Activated T-cell treated with anti-CD3 and anti-CD28 coated beads for 48 hours (primary cell): ENCODE data around the gene RPL41.
"Not testable (repeated sequence)": the region's sequence is repeated elsewhere in the genome, so short reads cannot be mapped to it uniquely, and the experiment has no call there.

Source experiments
- DNase-seq: peaks from one replicate; pipeline ENCODE4 v3.0.0-alpha.2; 2020; ENCODE audit warnings: low read depth

The RPL41 gene

GRCh38 chr12:56103066-56103711, 13.2 kb upstream of the RPL41 start:
- no peak for DNase-seq

DNA sequence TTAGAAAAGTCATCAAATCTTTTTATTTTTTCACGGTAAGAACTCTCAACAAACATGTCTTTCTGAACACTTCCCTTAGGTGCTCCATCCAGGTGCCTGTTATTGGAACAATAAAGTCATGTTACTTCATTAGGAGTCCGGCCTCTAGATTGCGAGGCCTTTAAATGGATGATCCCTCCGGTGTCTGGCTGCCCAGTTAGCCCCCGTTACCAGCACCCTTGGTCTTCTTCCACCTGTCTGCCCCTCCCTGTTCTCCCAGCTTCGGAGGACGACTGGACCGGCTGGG, 12.7 kb upstream of the RPL41 start:
- DNase-seq: no peak

DNA sequence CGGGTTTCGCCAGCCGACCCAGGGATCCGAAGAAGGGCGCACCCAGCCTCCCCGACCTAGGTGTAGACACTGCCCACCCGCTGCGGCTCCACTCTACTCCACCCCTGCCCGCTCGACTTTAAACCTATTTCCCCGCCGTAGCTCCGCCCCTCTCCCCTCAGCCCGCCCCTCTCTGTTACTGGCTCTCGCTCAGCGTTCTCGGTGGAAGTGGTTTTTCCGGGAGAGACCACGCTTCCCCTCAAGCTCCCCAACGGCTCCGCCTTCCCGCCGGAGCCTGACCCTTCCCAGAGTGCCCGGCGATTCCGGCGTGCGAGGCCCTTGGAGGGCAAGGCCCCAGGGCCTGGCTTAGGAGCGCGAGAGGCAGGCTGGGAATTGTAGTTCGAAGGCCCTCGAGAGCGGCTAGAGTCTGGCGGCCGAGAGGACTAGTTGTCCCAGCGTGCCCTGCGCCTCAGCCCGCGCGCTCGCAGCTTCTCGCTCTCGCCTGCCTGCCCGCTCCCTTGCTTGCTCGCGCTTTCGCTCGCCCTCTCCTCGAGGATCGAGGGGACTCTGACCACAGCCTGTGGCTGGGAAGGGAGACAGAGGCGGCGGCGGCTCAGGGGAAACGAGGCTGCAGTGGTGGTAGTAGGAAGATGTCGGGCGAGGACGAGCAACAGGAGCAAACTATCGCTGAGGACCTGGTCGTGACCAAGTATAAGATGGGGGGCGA, 12.2 kb upstream of the RPL41 start, which contains the start of gene PA2G4:
Gene PA2G4, plus strand, starts transcription at position 451 of the 706 bp plus-strand sequence. Its CDS starts 179 bp downstream, at position 630.
- DNase-seq: peak; percentile 98

GRCh38 chr12:56104815-56105608, 11.4 kb upstream of the RPL41 start:
- DNase-seq: peak; percentile 18

- no peak for DNase-seq
Measured at GRCh38 chr12:56105609-56105902, 10.9 kb upstream of the RPL41 start.

- no peak for DNase-seq
Measured at GRCh38 chr12:56107242-56107641, 9.2 kb upstream of the RPL41 start.

DNA sequence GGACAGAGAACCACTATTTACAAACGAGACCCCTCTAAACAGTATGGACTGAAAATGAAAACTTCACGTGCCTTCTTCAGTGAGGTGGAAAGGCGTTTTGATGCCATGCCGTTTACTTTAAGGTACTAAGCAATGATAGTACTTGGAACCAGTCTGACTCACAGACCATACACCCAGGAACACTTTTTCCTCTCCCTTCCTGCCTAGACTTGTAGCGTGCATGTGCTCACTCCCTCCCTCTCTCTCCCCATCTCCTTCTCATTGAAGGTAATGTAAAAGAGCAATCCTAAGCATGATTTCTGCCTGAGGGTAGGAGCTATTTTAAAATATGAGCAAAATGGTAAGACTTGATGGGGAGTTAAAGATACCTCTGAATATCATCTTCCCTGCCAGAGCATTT, 5.9 kb upstream of the RPL41 start:
- no peak for DNase-seq

- no peak for DNase-seq
Measured at GRCh38 chr12:56114084-56114483, 2.3 kb upstream of the RPL41 start.

GRCh38 chr12:56115329-56115728, 1.1 kb upstream of the RPL41 start:
- no peak for DNase-seq

- DNase-seq: not testable (repeated sequence)
Measured at GRCh38 chr12:56117082-56117706, 761 bp downstream of the RPL41 start.

DNA sequence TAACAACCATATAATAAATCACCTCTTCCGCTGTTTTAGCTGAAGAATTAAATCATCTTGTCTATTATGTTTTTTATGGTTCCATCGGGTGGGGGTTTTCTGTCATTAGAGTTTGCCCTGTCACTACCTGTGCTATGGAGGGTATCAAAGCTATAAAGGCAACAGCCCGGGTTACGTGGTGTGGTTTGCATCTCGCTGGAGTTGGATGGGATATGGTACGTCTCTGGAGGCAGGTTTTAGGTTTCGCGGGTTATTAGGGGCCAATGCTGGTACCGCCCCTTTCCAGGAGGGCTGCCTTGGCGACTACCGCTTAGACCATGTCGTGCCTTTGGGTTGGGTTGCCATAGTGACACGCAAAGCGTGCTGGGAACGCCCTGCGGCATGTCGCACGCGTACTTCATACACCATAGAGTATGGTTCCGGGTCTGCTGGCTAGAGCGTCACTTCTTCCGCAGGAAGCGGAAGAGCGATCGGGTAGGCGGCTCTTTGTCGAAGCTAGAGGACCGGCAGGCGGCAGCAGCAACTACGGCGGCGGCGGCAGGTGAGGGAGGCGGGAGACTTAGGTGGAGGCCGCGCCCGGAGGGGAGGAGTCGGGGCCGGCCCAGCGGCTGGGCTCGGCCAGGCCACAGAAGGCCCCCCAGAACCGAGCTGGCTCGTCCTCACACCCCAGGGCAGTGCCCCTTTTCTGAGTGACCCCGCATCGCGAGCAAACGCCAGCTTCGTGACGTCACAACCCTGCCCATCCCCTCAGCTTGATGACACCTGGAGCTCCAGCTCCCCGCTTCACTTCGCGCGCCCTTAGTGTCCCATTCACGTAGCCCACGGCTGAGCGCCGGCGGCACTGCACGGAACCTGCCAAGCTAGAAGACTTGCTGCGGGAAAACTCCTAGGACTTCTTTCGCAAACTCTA, 1.6 kb downstream of the RPL41 start, which contains the start of gene ZC3H10:
Gene ZC3H10, plus strand, starts transcription at position 489 of the 910 bp plus-strand sequence. CDS start 2,297 bp downstream, outside the sequence.
- DNase-seq: peak; percentile 96

- no peak for DNase-seq
Measured at GRCh38 chr12:56118688-56119357, 2.4 kb downstream of the RPL41 start.

DNA sequence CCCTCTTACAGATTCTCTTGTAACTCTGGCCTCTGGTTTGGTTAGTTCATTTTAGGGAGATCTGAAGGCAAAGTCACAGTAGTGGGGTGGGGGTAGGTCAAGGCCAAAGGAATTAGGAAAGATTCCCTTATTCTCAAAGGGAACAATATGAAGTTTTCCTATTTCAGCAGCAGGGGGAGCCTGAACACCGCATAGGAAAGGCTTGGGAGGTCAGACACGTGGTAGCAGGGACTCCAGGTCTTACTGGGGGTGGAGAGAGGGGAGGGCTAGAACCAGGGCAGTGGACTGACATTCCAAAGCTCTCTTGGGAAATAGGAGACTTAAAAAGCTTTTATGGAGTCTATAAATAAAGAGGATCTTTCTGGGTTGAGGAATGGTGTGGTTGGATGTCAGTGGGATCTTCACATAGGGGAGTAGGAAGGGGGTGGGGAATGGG, 2.9 kb downstream of the RPL41 start:
- peak; percentile 29 for DNase-seq

DNA sequence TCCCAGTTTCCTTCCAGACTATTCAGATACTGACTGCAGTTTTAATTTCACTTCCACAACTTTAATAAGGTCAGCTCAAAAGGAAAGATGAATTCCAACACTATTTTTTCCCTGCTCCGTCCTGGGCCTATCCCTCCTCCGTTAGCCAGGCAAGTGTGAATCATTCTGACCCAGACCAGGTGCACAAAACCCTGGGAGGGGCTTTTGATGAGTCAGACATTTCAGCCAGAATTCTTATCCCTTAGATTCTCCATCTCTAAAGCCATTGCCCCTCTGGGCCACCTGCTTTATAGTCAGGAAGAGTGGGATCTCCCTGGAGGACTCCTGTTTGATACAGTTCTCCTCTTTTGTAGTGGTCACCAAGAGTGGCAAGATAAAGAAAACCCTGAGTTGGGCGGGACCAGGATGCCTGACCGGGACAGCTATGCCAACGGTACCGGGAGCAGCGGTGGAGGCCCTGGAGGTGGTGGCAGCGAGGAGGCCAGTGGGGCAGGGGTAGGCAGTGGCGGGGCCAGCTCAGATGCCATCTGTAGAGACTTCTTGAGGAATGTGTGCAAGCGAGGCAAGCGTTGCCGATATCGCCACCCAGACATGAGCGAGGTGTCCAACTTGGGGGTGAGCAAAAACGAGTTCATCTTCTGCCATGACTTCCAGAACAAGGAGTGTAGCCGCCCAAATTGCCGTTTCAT, 3.9 kb downstream of the RPL41 start:
- DNase-seq: no peak

DNA sequence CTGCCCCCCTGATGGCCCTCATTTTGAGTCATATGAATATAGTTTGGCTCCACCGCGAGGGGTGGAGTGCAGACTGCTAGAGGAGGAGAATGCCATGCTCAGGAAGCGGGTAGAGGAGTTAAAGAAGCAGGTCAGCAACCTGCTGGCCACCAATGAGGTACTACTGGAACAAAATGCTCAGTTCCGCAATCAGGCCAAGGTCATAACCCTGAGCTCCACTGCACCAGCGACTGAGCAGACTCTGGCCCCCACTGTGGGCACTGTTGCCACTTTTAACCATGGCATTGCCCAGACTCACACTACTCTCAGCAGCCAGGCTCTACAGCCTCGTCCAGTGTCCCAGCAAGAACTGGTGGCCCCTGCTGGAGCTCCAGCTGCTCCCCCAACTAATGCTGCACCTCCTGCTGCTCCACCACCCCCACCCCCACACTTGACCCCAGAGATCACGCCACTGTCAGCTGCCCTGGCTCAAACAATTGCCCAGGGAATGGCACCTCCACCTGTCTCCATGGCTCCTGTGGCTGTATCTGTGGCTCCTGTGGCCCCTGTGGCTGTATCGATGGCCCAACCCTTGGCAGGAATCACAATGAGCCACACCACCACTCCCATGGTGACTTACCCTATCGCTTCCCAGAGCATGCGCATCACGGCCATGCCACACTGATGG, 4.9 kb downstream of the RPL41 start:
- no peak for DNase-seq

DNA sequence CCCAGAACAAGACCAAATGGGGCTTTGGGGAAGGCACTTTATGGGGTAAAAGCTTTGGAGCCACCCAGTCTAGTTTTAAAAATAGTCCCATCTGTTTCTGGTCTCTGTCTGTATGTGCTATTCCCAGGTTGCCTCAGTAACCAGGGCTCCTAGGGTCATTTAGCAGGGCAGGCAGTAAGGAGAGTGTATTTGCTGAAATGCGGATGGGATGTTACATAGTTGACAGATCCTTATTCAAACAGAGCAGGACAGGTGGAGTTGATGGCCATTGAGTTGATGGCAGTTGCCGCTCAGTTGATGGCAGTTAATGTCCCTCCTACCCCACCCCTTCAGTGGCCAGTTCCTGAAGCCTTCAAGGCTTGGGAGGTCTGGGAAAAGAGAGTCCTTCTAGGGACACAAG, 6.2 kb downstream of the RPL41 start:
- no peak for DNase-seq

- no peak for DNase-seq
Measured at GRCh38 chr12:56124133-56124532, 7.7 kb downstream of the RPL41 start.

DNA sequence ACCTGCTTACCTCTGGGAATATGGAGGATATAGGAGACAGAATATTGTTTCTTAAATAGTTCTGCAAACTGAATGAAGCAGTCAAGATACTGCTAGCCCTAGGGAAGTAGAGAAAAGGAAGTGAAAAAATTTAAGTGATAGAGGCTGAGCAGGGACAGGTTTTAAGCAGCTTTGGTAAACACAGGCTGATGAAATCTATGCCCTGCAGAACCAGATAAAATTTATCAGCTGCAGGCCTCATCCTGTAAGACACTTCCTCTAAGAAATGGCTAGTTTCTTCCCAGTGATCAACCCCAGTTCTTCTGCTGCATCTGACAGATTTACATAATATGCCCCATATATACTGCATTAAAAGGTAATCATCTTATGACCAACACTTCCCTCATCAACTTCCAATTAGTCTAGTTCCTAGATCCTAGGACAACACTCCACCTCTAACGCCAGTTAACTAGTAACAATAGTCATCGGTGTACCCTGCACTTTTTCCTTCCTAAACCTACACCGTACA, 10.4 kb downstream of the RPL41 start:
- DNase-seq: no peak

DNA sequence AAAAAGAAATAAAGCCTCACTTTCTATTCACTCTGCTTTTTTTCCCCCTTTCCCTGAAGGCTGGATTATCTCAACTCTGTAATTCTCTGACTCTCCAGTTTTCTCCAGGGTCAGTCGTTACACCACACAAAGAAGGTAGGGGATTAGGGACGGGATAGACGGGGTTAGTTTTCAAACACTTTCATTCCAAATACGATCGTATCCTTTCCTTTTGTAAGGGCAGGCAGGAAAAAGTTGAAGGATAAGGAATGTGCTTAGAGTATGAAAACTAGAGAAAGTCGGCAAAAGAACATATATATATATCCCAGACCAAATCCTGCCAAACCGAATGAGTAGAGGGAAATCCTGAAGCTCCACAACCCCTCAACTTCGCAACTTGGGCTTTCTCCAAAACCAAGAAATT, 11.1 kb downstream of the RPL41 start:
- no peak for DNase-seq
